IMR-90 (cell line): ENCODE results near the gene MZT2A. TPM values are rescaled to one million over a fixed set of nuclear protein-coding genes. Genes with fewer than 3 reads are reported as not detected.
"Not testable (repeated sequence)": the region's sequence is repeated elsewhere in the genome, so short reads cannot be mapped to it uniquely, and the experiment has no call there.

Source experiments
- ATAC-seq: fragments of 200-7000 bp; cut with Tn5 transposase; 2 replicates; pipeline ENCODE4 v1.9.1; 2020; ENCODE audit warnings: low read depth, mild to moderate bottlenecking, moderate library complexity
- BruUV-seq: library from RNA; stranded (reverse); fragments of 400-500 nt; replicated peaks from 2 replicates; lab custom pipeline; 2021; lab: Mats Ljungman, UMichigan
- CTCF ChIA-PET: fragments of 300-600 bp; formaldehyde crosslinking; extraction: SDS; loops from one replicate; lab custom pipeline; 2021; ENCODE audit warnings: antibody characterized with exemption; lab: Yijun Ruan, JAX
- POLR2A ChIA-PET: fragments of 300-600 bp; sonication (Branson Sonifier 250); formaldehyde crosslinking; loops from one replicate; lab custom pipeline; 2022; ENCODE audit warnings: antibody characterized with exemption; ENCODE audit not compliant: unreplicated experiment; lab: Charles Lee
- DNase-seq: peaks from one replicate; pipeline ENCODE4 v3.0.0; 2013
- H2AFZ ChIP-seq: replicated peaks from 2 replicates; pipeline ENCODE3; 2013; ENCODE audit warnings: low read length, mild to moderate bottlenecking; ENCODE audit not compliant: poor library complexity
- H2AK5ac ChIP-seq: 2 replicates; pipeline ENCODE4 v1.6.1; 2013; ENCODE audit warnings: low read depth, low read length, inconsistent platforms
- H2AK9ac ChIP-seq: replicated peaks from 2 replicates; pipeline ENCODE3; 2013; ENCODE audit warnings: mild to moderate bottlenecking, low read depth, low read length, moderate library complexity; ENCODE audit not compliant: poor library complexity
- H2BK120ac ChIP-seq: 2 replicates; pipeline ENCODE4 v1.6.1; 2013; ENCODE audit warnings: low read depth, low read length, inconsistent platforms
- H2BK15ac ChIP-seq: 3 replicates; pipeline ENCODE4 v1.6.1; 2013; ENCODE audit warnings: low read depth, low read length, inconsistent platforms
- H2BK20ac ChIP-seq: 2 replicates; pipeline ENCODE4 v1.6.1; 2013; ENCODE audit warnings: low read depth, mild to moderate bottlenecking, inconsistent platforms, low read length, moderate library complexity
- H2BK5ac ChIP-seq: 2 replicates; pipeline ENCODE4 v1.6.1; 2013; ENCODE audit warnings: mild to moderate bottlenecking, low read depth, low read length, inconsistent platforms; ENCODE audit not compliant: poor library complexity, severe bottlenecking
- H3K14ac ChIP-seq: replicated peaks from 2 replicates; pipeline ENCODE4 v1.6.1; 2013; ENCODE audit warnings: low read depth, low read length, inconsistent platforms
- H3K18ac ChIP-seq: 2 replicates; pipeline ENCODE4 v1.6.1; 2013; ENCODE audit warnings: low read depth, low read length, control low read depth
- H3K23ac ChIP-seq: 2 replicates; pipeline ENCODE4 v1.6.1; 2013; ENCODE audit warnings: low read depth, low read length, inconsistent platforms
- H3K27ac ChIP-seq: 2 replicates; pipeline ENCODE4 v1.5.1; 2013; ENCODE audit warnings: mild to moderate bottlenecking, control low read depth, low read length; ENCODE audit not compliant: insufficient read depth
- H3K27me3 ChIP-seq: 2 replicates; pipeline ENCODE4 v1.6.1; 2013; ENCODE audit warnings: low read length; ENCODE audit not compliant: control insufficient read depth, insufficient read depth
- H3K36me3 ChIP-seq: 2 replicates; pipeline ENCODE4 v1.6.1; 2013; ENCODE audit warnings: low read length, mixed read lengths; ENCODE audit not compliant: control insufficient read depth, insufficient read depth
- H3K4ac ChIP-seq: 2 replicates; pipeline ENCODE4 v1.6.1; 2013; ENCODE audit warnings: low read depth, low read length, inconsistent platforms
- H3K4me1 ChIP-seq: 2 replicates; pipeline ENCODE4 v1.6.1; 2013; ENCODE audit warnings: low read length, mixed read lengths; ENCODE audit not compliant: control insufficient read depth, insufficient read depth
- H3K4me2 ChIP-seq: 2 replicates; pipeline ENCODE4 v1.6.1; 2013; ENCODE audit warnings: low read depth, mild to moderate bottlenecking, control low read depth, low read length, moderate library complexity
- H3K4me3 ChIP-seq: 2 replicates; pipeline ENCODE4 v1.5.1; 2013; ENCODE audit warnings: low read depth, mild to moderate bottlenecking, control low read depth, low read length, moderate library complexity; ENCODE audit not compliant: insufficient read depth
- H3K56ac ChIP-seq: 2 replicates; pipeline ENCODE4 v1.6.1; 2013; ENCODE audit warnings: low read length, inconsistent platforms; ENCODE audit not compliant: insufficient read depth; ENCODE audit errors: extremely low read depth
- H3K79me1 ChIP-seq, 2 experiments: 2 replicates each; pipeline ENCODE4 v1.6.1; 2013; ENCODE audit warnings: low read length in 2 of 2, inconsistent platforms in 1 of 2, low read depth in 1 of 2
- H3K9ac ChIP-seq: 2 replicates; pipeline ENCODE4 v1.6.1; 2013; ENCODE audit warnings: low read depth, low read length, control low read depth
- H3K9me1 ChIP-seq: 2 replicates; pipeline ENCODE4 v1.6.1; 2013; ENCODE audit warnings: low read length, inconsistent platforms; ENCODE audit not compliant: insufficient read depth
- H3K9me3 ChIP-seq: 2 replicates; pipeline ENCODE4 v1.6.1; 2013; ENCODE audit warnings: low read length; ENCODE audit not compliant: control insufficient read depth, insufficient read depth
- H4K20me1 ChIP-seq: 2 replicates; pipeline ENCODE4 v1.6.1; 2013; ENCODE audit warnings: low read length, inconsistent platforms; ENCODE audit not compliant: insufficient read depth
- H4K5ac ChIP-seq: 2 replicates; pipeline ENCODE4 v1.6.1; 2013; ENCODE audit warnings: mild to moderate bottlenecking, low read depth, low read length, control low read depth
- H4K8ac ChIP-seq, 2 experiments: 2 replicates each; pipeline ENCODE4 v1.6.1; 2013; ENCODE audit warnings: low read depth in 2 of 2, low read length in 2 of 2, control low read depth in 1 of 2, inconsistent platforms in 1 of 2
- H4K91ac ChIP-seq: 2 replicates; pipeline ENCODE4 v1.6.1; 2013; ENCODE audit warnings: low read depth, low read length, inconsistent platforms; ENCODE audit not compliant: insufficient read depth
- WGBS, 2 experiments: methylation state at CpG; one replicate each; pipeline versions ENCODE4 v1.1.5 to v1.1.7; 2013; ENCODE audit warnings: missing lambda C conversion rate in 2 of 2; ENCODE audit not compliant: insufficient read length in 1 of 2; ENCODE audit errors: extremely low coverage in 2 of 2; 5-methylcytosine and 5-hydroxymethylcytosine counted together
- dilution Hi-C: fragments of 300-500 bp; cut with HindIII; formaldehyde crosslinking; loops from one replicate; pipeline ENCODE4 v1.14.3; 2018; ENCODE audit warnings: low sequenced_read_pairs; ENCODE audit not compliant: unreplicated experiment
- in situ Hi-C: fragments of 300-500 bp; cut with MboI; formaldehyde crosslinking; loops from 3 replicates; pipeline ENCODE4 v1.14.3; 2019; ENCODE audit warnings: low sequenced_read_pairs, inconsistent platforms, mixed read lengths
- intact Hi-C: fragments of 100-400 bp; cut with micrococcal nuclease; formaldehyde crosslinking; loops from 2 replicates; pipeline ENCODE4 v1.10.0; 2022
- polyA plus RNA-seq, 3 experiments: library from polyadenylated mRNA; depleted of rRNA; stranded (reverse); fragments of >200 nt; gene quantifications; 2 replicates each; pipeline ENCODE4 v1.2.3, GENCODE V29; 2012; ENCODE audit warnings: low replicate concordance in 1 of 3
- total RNA-seq: library from RNA; depleted of rRNA; stranded (reverse); fragments of >200 nt; gene quantifications from 2 replicates; pipeline ENCODE4 v1.2.3, GENCODE V29; 2012

The MZT2A gene
- total and polyA plus RNA-seq, 2 of the 4 experiments (the other 2 are of a cell fraction): 23.1 to 82.3 TPM

GRCh38 chr2:131473266-131473665 is 18.9 kb downstream of the MZT2A start:
- H3K36me3 ChIP-seq, H2BK15ac ChIP-seq, ATAC-seq, H2BK20ac ChIP-seq, H2BK5ac ChIP-seq, H2AK5ac ChIP-seq, BruUV-seq, H3K27me3 ChIP-seq, H2BK120ac ChIP-seq, H2AFZ ChIP-seq, H3K9me1 ChIP-seq, intact Hi-C loops, H3K4me1 ChIP-seq, H4K20me1 ChIP-seq, DNase-seq, H4K5ac ChIP-seq, POLR2A ChIA-PET, H3K4me3 ChIP-seq, H3K4me2 ChIP-seq, H3K56ac ChIP-seq, H3K9ac ChIP-seq, dilution Hi-C loops, H2AK9ac ChIP-seq, H4K91ac ChIP-seq, H3K4ac ChIP-seq, H3K27ac ChIP-seq, H3K14ac ChIP-seq, H3K23ac ChIP-seq, H3K79me1 ChIP-seq, H3K18ac ChIP-seq, H4K8ac ChIP-seq, in situ Hi-C loops, CTCF ChIA-PET, H3K9me3 ChIP-seq: not testable (repeated sequence)
- no CpG with 5 or more reads among the region's 2 CpGs for WGBS, 2 experiments

GRCh38 chr2:131471624-131472023 is 20.6 kb downstream of the MZT2A start:
- H3K4me3 ChIP-seq, H2BK5ac ChIP-seq, H3K4me1 ChIP-seq, CTCF ChIA-PET, dilution Hi-C loops, H3K27ac ChIP-seq, H3K36me3 ChIP-seq, H2AK5ac ChIP-seq, H2BK120ac ChIP-seq, BruUV-seq, intact Hi-C loops, H3K4ac ChIP-seq, H3K9ac ChIP-seq, POLR2A ChIA-PET, H2BK15ac ChIP-seq, H4K8ac ChIP-seq, H4K91ac ChIP-seq, H3K27me3 ChIP-seq, H3K18ac ChIP-seq, H2AFZ ChIP-seq, DNase-seq, H4K20me1 ChIP-seq, H3K9me1 ChIP-seq, H4K5ac ChIP-seq, ATAC-seq, H3K23ac ChIP-seq, H3K79me1 ChIP-seq, H3K4me2 ChIP-seq, H2AK9ac ChIP-seq, H3K9me3 ChIP-seq, in situ Hi-C loops, H3K56ac ChIP-seq, H3K14ac ChIP-seq, H2BK20ac ChIP-seq: not testable (repeated sequence)
- WGBS, 2 experiments: 80% methylated on average over 1 of the region's 8 CpGs; no CpG with 5 or more reads in 1 of the 2 experiments
